GM12878 (cell line): ENCODE data around the gene RBMS1. TPM values are rescaled to one million over a fixed set of nuclear protein-coding genes. Genes with fewer than 3 reads are reported as not detected.

ENCODE experiments used
- ATAC-seq: fragments of 200-7000 bp; cut with Tn5 transposase; 3 replicates; pipeline ENCODE4 v1.9.1; 2020; ENCODE audit warnings: mild to moderate bottlenecking, moderate library complexity
- BruUV-seq: library from RNA; stranded (reverse); fragments of 400-500 nt; replicated peaks from 2 replicates; lab custom pipeline; 2021; lab: Mats Ljungman, UMichigan
- CTCF ChIA-PET: fragments of 300-600 bp; sonication (Branson Sonifier 250); formaldehyde crosslinking; extraction: SDS; loops from one replicate; lab custom pipeline; 2021; ENCODE audit warnings: inconsistent platforms; lab: Yijun Ruan, JAX
- POLR2A ChIA-PET: fragments of 350-600 bp; formaldehyde crosslinking; extraction: SDS; loops from one replicate; lab custom pipeline; 2021; ENCODE audit warnings: inconsistent platforms; lab: Charles Lee
- RAD21 ChIA-PET: fragments of 300-600 bp; sonication (Branson Sonifier 250); formaldehyde crosslinking; loops from one replicate; lab custom pipeline; 2023; ENCODE audit warnings: antibody characterized with exemption; ENCODE audit not compliant: unreplicated experiment; lab: Charles Lee
- SMC1A ChIA-PET: fragments of 300-600 bp; sonication (Branson Sonifier 250); formaldehyde crosslinking; loops from one replicate; lab custom pipeline; 2023; ENCODE audit not compliant: unreplicated experiment, uncharacterized antibody; lab: Charles Lee
- DNase-seq: peaks from one replicate; pipeline ENCODE4 v3.0.0-alpha.2; 2011; ENCODE audit warnings: low read depth, low spot score
- FAIRE-seq: peaks from 3 replicates; lab custom pipeline; 2011; peaks lifted over from hg19 to GRCh38; lab: Jason Lieb, UNC
- H2AFZ ChIP-seq: 2 replicates; pipeline ENCODE4 v1.6.0; 2011; ENCODE audit warnings: low read depth, low read length, control low read depth; ENCODE audit not compliant: control insufficient read depth
- H3K27ac ChIP-seq: 2 replicates; pipeline ENCODE4 v1.5.1; 2011; ENCODE audit warnings: control low read depth; ENCODE audit not compliant: control insufficient read depth, insufficient read depth
- H3K27me3 ChIP-seq, 2 experiments: replicated peaks in 1 of 2; 2 replicates each; pipeline versions ENCODE4 v1.6.0 to v1.6.1; 2011; ENCODE audit warnings: low read length in 1 of 2; ENCODE audit not compliant: control insufficient read depth in 2 of 2, insufficient read depth in 2 of 2
- H3K36me3 ChIP-seq, 2 experiments: 2 replicates each; pipeline ENCODE4 v1.5.1; 2011; ENCODE audit warnings: low read length in 1 of 2; ENCODE audit not compliant: control insufficient read depth in 2 of 2, insufficient read depth in 2 of 2
- H3K4me1 ChIP-seq: 2 replicates; pipeline ENCODE4 v1.6.1; 2011; ENCODE audit warnings: mild to moderate bottlenecking, low read length, moderate library complexity, mixed read lengths; ENCODE audit not compliant: control insufficient read depth, insufficient read depth
- H3K4me2 ChIP-seq: 2 replicates; pipeline ENCODE4 v1.6.0; 2011; ENCODE audit warnings: control low read depth; ENCODE audit not compliant: control insufficient read depth, insufficient read depth
- H3K4me3 ChIP-seq: fragments of 200-600 bp; sonication (generic); 2 replicates; pipeline ENCODE4 v1.5.1; 2016
- H3K79me2 ChIP-seq: 2 replicates; pipeline ENCODE4 v1.6.0; 2011; ENCODE audit warnings: low read length; ENCODE audit not compliant: control insufficient read depth, insufficient read depth
- H3K9ac ChIP-seq: 2 replicates; pipeline ENCODE4 v1.8.0; 2011; ENCODE audit warnings: low read length, control low read depth, mixed read lengths; ENCODE audit not compliant: control insufficient read depth, insufficient read depth
- H3K9me3 ChIP-seq: replicated peaks from 3 replicates; pipeline ENCODE4 v1.5.1; 2011; ENCODE audit warnings: mild to moderate bottlenecking, low read length; ENCODE audit not compliant: control insufficient read depth, insufficient read depth
- H4K20me1 ChIP-seq: 2 replicates; pipeline ENCODE4 v1.6.0; 2011; ENCODE audit not compliant: control insufficient read depth, insufficient read depth
- CBX5 ChIP-seq: sonication (generic); IDR thresholded peaks from 2 replicates; pipeline ENCODE4 v1.6.1; 2016; ENCODE audit warnings: low read depth, moderate library complexity, mild to moderate bottlenecking, inconsistent platforms
- CEBPB ChIP-seq, 2 experiments: fragments of 150-350 bp in 1 of 2; IDR thresholded peaks; 2 replicates each; pipeline ENCODE4 v1.6.1; 2012 to 2014; ENCODE audit warnings: low read depth in 2 of 2, low read length in 2 of 2, borderline replicate concordance in 1 of 2, inconsistent platforms in 1 of 2
- MYB ChIP-seq: fragments of 150-350 bp; IDR thresholded peaks from 2 replicates; pipeline ENCODE4 v1.6.1; 2014; ENCODE audit warnings: mild to moderate bottlenecking, low read depth, low read length, borderline replicate concordance
- NR2C1 ChIP-seq: fragments of 450-650 bp; IDR thresholded peaks from 2 replicates; pipeline ENCODE4 v1.6.1; 2017; ENCODE audit warnings: antibody characterized with exemption, mild to moderate bottlenecking, moderate library complexity
- PAX8 ChIP-seq: fragments of 450-650 bp; IDR thresholded peaks from 2 replicates; pipeline ENCODE4 v1.6.1; 2017; ENCODE audit warnings: mild to moderate bottlenecking, moderate library complexity
- POLR2A ChIP-seq: IDR thresholded peaks from 2 replicates; pipeline ENCODE4 v1.6.1; 2011; ENCODE audit warnings: low read depth, mild to moderate bottlenecking, low read length
- POLR2AphosphoS5 ChIP-seq: IDR thresholded peaks from 2 replicates; pipeline ENCODE4 v1.6.1; 2011; ENCODE audit warnings: mild to moderate bottlenecking, low read length, inconsistent platforms
- RAD51 ChIP-seq: fragments of 450-650 bp; IDR thresholded peaks from 2 replicates; pipeline ENCODE4 v1.6.1; 2016; ENCODE audit warnings: moderate library complexity, mild to moderate bottlenecking, inconsistent platforms
- RB1 ChIP-seq: fragments of 450-650 bp; formaldehyde crosslinking; IDR thresholded peaks from 2 replicates; pipeline ENCODE4 v1.6.1; 2017; ENCODE audit warnings: mild to moderate bottlenecking, borderline replicate concordance
- SMARCA5 ChIP-seq: fragments of 450-650 bp; IDR thresholded peaks from 2 replicates; pipeline ENCODE4 v1.6.1; 2017; ENCODE audit warnings: mild to moderate bottlenecking
- SUZ12 ChIP-seq: fragments of 200-600 bp; sonication (generic); IDR thresholded peaks from one replicate; pipeline ENCODE4 v1.6.1; 2018; ENCODE audit warnings: antibody characterized with exemption, mild to moderate bottlenecking; ENCODE audit not compliant: unreplicated experiment
- TAF1 ChIP-seq: IDR thresholded peaks from 2 replicates; pipeline ENCODE4 v1.6.1; 2011; ENCODE audit warnings: mild to moderate bottlenecking, low read depth, low read length, borderline replicate concordance
- TARDBP ChIP-seq: IDR thresholded peaks from 2 replicates; pipeline ENCODE4 v1.6.1; 2016; ENCODE audit warnings: borderline replicate concordance
- TBL1XR1 ChIP-seq: IDR thresholded peaks from 2 replicates; pipeline ENCODE4 v1.6.1; 2012; ENCODE audit warnings: low read depth, low read length, improper control_type of control experiment
- TCF12 ChIP-seq: IDR thresholded peaks from 2 replicates; pipeline ENCODE4 v1.6.1; 2011; ENCODE audit warnings: low read depth, mild to moderate bottlenecking, low read length
- YBX1 ChIP-seq: fragments of 450-650 bp; IDR thresholded peaks from 2 replicates; pipeline ENCODE4 v1.6.1; 2016; ENCODE audit warnings: antibody characterized with exemption
- ZSCAN29 ChIP-seq: fragments of 450-650 bp; IDR thresholded peaks from 2 replicates; pipeline ENCODE4 v1.6.1; 2017; ENCODE audit warnings: mild to moderate bottlenecking, moderate library complexity
- WGBS: methylation state at CpG from one replicate; pipeline ENCODE4 v1.1.6; 2016; ENCODE audit warnings: low lambda C conversion rate; ENCODE audit not compliant: insufficient replicate concordance, insufficient coverage; ENCODE audit errors: missing lambda C conversion rate; 5-methylcytosine and 5-hydroxymethylcytosine counted together
- in situ Hi-C: fragments of 300-500 bp; cut with MboI; formaldehyde crosslinking; loops from 9 replicates; pipeline ENCODE4 v1.14.3; 2018; ENCODE audit warnings: mixed read lengths
- intact Hi-C: fragments of 100-400 bp; cut with micrococcal nuclease; formaldehyde crosslinking; loops from one replicate; pipeline ENCODE4 v1.14.2; 2022; ENCODE audit not compliant: unreplicated experiment
- polyA plus RNA-seq, 11 experiments: library from polyadenylated mRNA; depleted of rRNA in 4 of 11; unstranded in 6 of 11; stranded (reverse) in 5 of 11; fragments of >200 nt; fragmentation: Nextera tagmentation in 4 of 11; fragmentation: Illumina TruSeq in 1 of 11; extraction: Ambion mirVana in 4 of 11; extraction: Trizol in 1 of 11; gene quantifications; 1 replicate in 1 of 11; 2 replicates in 10 of 11; pipeline versions ENCODE4 v1.2.1 to v1.2.3, GENCODE V29; 2011 to 2016; ENCODE audit warnings: inconsistent platforms in 2 of 11, missing spikeins in 2 of 11, low read depth in 1 of 11
- total RNA-seq, 4 experiments: library from RNA; depleted of rRNA in 3 of 4; stranded (reverse); fragments of >200 nt in 3 of 4; fragmentation: Illumina TruSeq in 1 of 4; extraction: Trizol in 1 of 4; gene quantifications; 2 replicates each; pipeline versions ENCODE4 v1.2.1 to v1.2.3, GENCODE V29; 2013 to 2021
- TF ChIP-seq, protein P1 (sequence below): IDR thresholded peaks from 2 replicates; pipeline ENCODE4 v1.6.1; 2012; ENCODE audit warnings: improper control_type of control experiment, low read depth, low read length; ENCODE audit not compliant: insufficient replicate concordance
- TF ChIP-seq, protein P2 (sequence below): IDR thresholded peaks from 2 replicates; pipeline ENCODE4 v1.6.1; 2012; ENCODE audit warnings: low read length, inconsistent platforms
- TF ChIP-seq, protein P3 (sequence below): IDR thresholded peaks from 2 replicates; pipeline ENCODE4 v1.6.1; 2011; ENCODE audit warnings: low read depth, low read length, improper control_type of control experiment, borderline replicate concordance

The RBMS1 gene
- total and polyA plus RNA-seq, 10 of the 15 experiments (the other 5 are each of a cell fraction or from before 2014, with no cell fraction given) = 0.04 to 0.31 (median 0.17) TPM; not detected in 1

DNA sequence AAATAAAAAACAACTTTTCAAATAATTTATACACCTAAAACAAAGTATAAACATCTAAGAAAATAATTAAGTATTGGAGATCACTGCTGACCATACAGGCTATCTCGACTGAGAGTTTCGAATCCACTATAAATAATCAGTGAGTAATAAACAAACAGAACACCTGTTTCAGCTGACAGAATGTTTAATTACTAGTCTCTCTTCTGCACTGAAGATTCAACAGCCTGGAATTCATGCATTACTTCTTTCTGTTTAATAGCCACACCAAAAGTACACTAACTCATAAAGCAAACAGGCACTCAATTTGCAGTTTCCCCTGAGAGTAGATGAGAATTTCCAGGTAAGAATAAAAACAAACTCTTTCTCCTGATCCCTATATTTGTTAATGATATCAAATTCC is 138.5 kb downstream of the RBMS1 start:
- Histone ChIP-seq H3K4me1 (no peaks in the 10 kb centered on the region), H3K36me3 (no peaks in the 10 kb centered on the region), H4K20me1 (no peaks in the 10 kb centered on the region), H3K4me2 (no peak overlapping the region), H3K27me3 (no peaks in the 10 kb centered on the region; a peak in 1 of 4 replicates), H2AFZ (no peak overlapping the region), H3K27ac (no peak overlapping the region), H3K4me3 (no peak overlapping the region), H3K9me3 (no peaks in the 10 kb centered on the region), H3K9ac (no peak overlapping the region), H3K79me2 (no peaks in the 10 kb centered on the region)
- ChIA-PET CTCF (interaction anchor here (2.3 kb wide), 1 partner anchor 639 kb away, joined by 8 read pairs; no protein-coding TSS in a partner anchor), SMC1A (no interaction called here), RAD21 (no interaction called here), POLR2A (no interaction called here)
- DNase-seq = no peak
- no peak for FAIRE-seq
- 8% methylated on average over 2 of the region's 2 CpGs for WGBS
- TF ChIP-seq NR2C1 (no peak), SMARCA5 (no peak), TCF12 (no peak), RB1 (no peak), ZSCAN29 (no peak), PAX8 (no peak), MYB (no peak), TBL1XR1 (no peak), YBX1 (no peak), RAD51 (no peak), CBX5 (no peak), POLR2A (no peak), POLR2AphosphoS5 (no peak), CEBPB (IDR thresholded peaks at IDR 0.05; ENCODE audit: borderline replicate concordance in 1 of 2, low read depth in 2 of 2, low read length in 2 of 2) (no peak), TARDBP (no peak), SUZ12 (no peak), TAF1 (no peak)
- TF ChIP-seq, protein P1, sequence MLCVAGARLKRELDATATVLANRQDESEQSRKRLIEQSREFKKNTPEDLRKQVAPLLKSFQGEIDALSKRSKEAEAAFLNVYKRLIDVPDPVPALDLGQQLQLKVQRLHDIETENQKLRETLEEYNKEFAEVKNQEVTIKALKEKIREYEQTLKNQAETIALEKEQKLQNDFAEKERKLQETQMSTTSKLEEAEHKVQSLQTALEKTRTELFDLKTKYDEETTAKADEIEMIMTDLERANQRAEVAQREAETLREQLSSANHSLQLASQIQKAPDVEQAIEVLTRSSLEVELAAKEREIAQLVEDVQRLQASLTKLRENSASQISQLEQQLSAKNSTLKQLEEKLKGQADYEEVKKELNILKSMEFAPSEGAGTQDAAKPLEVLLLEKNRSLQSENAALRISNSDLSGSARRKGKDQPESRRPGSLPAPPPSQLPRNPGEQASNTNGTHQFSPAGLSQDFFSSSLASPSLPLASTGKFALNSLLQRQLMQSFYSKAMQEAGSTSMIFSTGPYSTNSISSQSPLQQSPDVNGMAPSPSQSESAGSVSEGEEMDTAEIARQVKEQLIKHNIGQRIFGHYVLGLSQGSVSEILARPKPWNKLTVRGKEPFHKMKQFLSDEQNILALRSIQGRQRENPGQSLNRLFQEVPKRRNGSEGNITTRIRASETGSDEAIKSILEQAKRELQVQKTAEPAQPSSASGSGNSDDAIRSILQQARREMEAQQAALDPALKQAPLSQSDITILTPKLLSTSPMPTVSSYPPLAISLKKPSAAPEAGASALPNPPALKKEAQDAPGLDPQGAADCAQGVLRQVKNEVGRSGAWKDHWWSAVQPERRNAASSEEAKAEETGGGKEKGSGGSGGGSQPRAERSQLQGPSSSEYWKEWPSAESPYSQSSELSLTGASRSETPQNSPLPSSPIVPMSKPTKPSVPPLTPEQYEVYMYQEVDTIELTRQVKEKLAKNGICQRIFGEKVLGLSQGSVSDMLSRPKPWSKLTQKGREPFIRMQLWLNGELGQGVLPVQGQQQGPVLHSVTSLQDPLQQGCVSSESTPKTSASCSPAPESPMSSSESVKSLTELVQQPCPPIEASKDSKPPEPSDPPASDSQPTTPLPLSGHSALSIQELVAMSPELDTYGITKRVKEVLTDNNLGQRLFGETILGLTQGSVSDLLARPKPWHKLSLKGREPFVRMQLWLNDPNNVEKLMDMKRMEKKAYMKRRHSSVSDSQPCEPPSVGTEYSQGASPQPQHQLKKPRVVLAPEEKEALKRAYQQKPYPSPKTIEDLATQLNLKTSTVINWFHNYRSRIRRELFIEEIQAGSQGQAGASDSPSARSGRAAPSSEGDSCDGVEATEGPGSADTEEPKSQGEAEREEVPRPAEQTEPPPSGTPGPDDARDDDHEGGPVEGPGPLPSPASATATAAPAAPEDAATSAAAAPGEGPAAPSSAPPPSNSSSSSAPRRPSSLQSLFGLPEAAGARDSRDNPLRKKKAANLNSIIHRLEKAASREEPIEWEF = no peak
- TF ChIP-seq, protein P2, sequence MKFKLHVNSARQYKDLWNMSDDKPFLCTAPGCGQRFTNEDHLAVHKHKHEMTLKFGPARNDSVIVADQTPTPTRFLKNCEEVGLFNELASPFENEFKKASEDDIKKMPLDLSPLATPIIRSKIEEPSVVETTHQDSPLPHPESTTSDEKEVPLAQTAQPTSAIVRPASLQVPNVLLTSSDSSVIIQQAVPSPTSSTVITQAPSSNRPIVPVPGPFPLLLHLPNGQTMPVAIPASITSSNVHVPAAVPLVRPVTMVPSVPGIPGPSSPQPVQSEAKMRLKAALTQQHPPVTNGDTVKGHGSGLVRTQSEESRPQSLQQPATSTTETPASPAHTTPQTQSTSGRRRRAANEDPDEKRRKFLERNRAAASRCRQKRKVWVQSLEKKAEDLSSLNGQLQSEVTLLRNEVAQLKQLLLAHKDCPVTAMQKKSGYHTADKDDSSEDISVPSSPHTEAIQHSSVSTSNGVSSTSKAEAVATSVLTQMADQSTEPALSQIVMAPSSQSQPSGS = no peak
- TF ChIP-seq, protein P3, sequence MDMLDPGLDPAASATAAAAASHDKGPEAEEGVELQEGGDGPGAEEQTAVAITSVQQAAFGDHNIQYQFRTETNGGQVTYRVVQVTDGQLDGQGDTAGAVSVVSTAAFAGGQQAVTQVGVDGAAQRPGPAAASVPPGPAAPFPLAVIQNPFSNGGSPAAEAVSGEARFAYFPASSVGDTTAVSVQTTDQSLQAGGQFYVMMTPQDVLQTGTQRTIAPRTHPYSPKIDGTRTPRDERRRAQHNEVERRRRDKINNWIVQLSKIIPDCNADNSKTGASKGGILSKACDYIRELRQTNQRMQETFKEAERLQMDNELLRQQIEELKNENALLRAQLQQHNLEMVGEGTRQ = no peak
- no TSS peak for BruUV-seq
- no peak for ATAC-seq
- in situ Hi-C loops (no loop called here), intact Hi-C loops (no loop called here)
